GM19467 (cell line): ENCODE results near the gene PACSIN1.

ENCODE experiments used
- ATAC-seq: cut with Tn5 transposase; IDR thresholded peaks from one replicate; pipeline ENCODE4 v1.9.1; 2021; ENCODE audit warnings: mild to moderate bottlenecking, moderate library complexity; ENCODE audit not compliant: unreplicated experiment

Gene PACSIN1

DNA sequence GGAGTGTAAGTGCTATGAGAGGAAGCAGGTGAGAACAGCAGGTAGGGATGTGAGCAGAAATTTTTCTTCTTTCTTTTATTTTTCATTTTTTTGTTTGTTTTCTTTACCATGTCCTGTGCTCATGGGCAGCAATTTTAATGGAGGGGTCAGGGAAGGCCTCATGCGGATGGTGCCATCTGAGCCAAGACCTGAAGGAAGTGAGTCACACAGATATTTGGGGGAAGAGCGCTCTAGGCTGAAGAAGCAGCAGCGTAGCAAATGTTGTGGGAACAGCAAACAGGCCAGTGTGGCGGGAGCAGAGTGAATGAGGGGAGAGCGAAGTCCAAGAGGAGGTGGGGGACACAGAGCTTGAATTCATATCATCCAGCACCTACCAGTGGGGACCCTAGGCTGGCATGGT lies 77.5 kb downstream of the PACSIN1 start:
- no peak for ATAC-seq

- ATAC-seq = no peak
These were observed 78.3 kb downstream of the PACSIN1 start for GRCh38 chr6:34544052-34544604.

- no peak for ATAC-seq
These were observed 79.0 kb downstream of the PACSIN1 start for GRCh38 chr6:34544776-34545471.

DNA sequence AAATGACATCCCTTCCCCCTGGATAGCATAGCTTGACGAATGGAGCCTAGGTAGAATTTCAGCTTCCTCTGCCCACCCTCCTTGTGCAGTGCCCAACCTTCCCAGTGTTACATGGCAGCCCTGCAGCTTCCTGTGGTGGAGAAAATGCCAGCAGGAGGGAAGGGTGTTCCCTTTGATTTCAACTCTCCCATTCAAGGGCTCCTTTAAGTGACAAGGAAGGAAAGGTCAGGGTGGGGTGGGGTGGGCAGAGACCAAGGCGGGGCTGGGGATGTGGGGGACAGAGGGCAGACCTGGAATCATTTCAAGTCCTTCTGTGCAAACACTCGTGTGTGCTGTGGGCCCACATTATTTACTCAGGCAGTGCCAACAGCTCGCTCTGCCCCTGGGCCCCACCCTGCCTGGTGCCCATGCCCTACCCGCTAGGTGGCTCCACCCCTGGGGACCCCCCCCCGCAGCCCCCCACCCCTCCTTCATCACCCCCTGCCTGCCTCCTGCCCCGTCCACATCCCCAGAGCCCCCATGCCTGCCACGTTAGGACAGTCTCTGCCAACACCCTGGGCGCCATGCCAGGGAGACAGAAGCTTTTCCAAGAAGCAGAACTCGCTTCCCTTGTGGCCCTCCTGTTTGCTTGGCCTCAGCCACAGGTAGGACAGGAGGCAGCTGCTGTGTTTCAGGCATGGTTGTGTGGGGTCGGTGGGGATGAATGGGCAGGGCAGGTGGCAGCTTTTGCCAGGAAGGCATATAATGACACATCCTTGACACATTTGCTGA lies 80.9 kb downstream of the PACSIN1 start:
- no peak for ATAC-seq

GRCh38 chr6:34547701-34548644 lies 82.1 kb downstream of the PACSIN1 start:
- ATAC-seq = no peak

DNA sequence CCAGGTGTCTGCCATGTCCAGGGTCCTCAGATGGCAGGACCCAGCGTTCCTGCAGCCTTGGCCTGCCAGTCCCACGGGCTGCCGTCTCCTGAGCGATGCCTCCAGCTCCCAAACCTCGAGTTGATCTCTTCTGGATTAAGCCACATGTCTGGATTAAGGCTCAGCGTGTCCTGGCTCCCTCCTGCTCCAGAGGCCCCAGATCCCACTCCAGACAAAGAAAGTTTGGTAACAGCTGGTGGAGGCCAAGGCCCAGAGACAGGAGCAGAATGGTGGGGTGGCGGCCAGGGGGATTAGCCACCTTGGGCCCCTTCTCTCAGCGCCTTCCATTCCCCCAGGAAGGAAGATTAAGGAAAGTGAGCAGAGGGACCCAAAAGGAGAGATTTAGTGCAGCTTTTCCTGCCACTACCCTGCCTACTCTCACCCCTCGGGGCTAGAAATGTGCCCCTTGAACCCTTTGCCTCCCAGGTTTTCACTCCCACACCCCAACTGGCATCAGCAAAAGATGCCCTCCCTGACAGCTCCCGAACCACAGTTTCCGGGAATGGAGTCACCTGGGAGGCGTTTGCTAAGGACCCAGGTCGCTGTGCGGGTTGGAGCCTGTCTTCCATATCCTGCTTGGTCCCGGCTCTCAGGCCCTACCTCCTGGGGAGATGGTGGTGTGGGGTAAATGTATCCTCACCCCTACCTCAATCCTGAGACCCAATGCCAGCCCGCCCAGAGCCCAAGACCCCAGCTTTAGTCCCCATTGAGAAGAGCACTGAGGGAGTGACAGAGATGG lies 83.3 kb downstream of the PACSIN1 start:
- no peak for ATAC-seq

- no peak for ATAC-seq
These were observed 83.9 kb downstream of the PACSIN1 start for GRCh38 chr6:34549804-34550202.

DNA sequence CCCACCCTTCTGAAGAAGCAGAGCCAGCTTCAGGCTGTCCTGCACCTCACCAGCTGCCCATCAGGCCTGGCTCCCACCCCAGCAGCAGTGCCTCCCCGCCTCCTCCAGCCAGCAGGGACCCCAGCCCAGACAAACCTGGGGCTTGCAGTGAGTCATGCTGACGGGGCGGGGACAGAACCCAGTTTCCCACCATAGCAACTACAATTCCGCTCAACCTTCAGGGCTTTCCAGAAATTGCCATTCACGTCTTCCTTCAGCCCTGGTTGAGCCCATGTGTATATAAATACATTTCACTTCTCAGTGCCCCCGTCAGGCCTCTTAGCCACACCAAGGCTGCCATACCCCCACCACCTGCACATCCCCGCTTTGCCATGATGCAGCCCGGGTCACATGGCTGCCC lies 85.8 kb downstream of the PACSIN1 start:
- no peak for ATAC-seq

DNA sequence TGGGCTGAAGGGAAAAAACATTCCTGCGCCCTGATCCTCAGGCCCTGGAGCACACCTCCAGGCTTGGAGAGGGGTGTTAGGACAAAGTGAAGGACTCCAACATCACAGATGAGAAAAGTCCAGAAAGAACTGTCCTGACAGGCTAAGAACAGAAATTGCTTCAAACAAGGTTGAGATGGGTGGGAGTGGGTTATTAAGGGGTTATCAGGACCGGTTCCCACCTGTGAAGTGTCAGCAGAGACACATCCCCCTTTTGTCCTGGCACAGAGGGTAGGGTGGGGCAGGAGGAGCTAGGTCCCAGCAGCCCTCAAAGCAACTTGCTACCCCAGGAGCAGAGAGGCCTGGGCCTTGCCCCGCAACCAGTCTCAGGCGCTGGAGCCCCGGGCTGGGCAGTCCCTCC lies 86.7 kb downstream of the PACSIN1 start:
- no peak for ATAC-seq

DNA sequence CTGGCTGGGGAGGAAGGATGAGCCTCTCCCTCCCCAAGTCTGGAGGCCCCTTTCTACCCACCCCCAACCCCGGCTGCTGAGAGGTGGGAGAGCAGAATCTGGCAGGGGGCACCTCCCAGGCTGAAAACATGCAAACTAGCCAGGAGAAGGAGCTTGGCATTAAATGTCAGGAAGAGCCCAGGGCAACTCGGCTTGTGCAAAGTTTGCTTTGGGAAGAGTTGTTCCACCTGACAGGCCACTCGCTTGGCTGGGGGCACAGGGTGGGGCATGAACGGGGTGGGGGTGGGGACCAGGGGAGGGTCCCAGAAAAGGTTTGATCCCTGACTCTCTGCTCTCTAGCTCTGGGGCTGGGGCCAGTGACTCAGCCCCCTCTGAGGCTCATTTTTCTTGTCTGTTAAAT lies 87.3 kb downstream of the PACSIN1 start:
- ATAC-seq = no peak

GRCh38 chr6:34553750-34554149 lies 87.9 kb downstream of the PACSIN1 start:
- no peak for ATAC-seq

GRCh38 chr6:34554291-34555006 lies 88.6 kb downstream of the PACSIN1 start:
- no peak for ATAC-seq

DNA sequence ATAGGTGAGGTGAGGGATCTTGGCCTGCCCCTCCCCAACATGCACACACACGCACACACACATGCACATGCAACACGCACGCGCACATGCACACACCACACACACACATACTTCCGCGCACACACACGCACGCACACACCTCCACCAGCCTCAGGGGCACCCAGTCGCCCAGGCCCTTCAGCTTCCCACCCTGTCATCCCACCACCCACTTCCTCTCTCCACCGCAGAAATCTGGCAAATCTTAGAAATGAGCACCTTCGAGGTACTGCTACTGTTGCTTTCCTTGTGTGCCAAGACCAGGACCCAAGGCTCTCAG lies 89.1 kb downstream of the PACSIN1 start:
- ATAC-seq = no peak

DNA sequence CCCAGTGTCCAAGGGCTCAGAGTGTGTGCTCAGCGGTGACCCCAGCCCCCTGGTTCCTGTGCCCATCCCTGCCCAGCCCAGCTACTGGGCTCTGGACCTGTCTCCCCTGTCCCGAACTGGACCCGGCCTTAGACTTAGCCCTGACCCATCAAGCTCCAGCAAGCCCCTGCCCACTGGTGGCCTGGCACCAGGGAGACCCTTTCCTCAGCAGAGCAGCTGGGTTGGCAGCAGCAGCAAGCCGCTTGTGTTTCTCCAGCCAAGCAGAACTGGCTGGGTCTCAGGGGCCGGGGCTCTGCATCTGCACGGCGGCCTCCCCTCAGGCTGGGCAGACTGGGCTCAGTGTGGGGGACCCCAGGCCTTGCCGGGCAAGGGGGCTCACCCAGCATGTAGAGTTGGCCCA lies 89.5 kb downstream of the PACSIN1 start:
- no peak for ATAC-seq

GRCh38 chr6:34556031-34556471 lies 90.2 kb downstream of the PACSIN1 start, which contains the start of gene SPDEF:
Gene SPDEF (minus strand): TSS chr6:34556329. CDS start chr6:34544455, 11,874 bp downstream.
- ATAC-seq = no peak

DNA sequence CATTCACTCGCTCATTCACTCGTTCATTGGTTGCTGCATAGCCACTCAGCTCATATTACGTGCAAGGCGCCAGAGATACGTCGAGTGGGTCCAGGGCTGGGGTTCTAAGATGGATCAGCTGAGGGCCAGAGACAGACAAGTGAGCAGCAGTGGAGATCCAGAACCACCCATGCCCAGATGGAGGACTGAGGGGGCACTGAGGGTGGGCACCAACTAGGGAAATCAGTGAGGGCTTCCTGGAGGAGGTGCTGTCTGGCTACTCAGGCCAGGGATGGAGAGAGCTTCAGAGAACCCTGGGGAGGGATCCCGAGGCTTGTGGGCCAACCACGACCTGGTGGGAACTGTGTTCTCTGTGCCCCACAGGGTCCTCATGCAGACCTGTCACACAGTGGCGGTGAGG lies 90.6 kb downstream of the PACSIN1 start:
- no peak for ATAC-seq

- ATAC-seq = no peak
These were observed 91.4 kb downstream of the PACSIN1 start for GRCh38 chr6:34557228-34557627.

DNA sequence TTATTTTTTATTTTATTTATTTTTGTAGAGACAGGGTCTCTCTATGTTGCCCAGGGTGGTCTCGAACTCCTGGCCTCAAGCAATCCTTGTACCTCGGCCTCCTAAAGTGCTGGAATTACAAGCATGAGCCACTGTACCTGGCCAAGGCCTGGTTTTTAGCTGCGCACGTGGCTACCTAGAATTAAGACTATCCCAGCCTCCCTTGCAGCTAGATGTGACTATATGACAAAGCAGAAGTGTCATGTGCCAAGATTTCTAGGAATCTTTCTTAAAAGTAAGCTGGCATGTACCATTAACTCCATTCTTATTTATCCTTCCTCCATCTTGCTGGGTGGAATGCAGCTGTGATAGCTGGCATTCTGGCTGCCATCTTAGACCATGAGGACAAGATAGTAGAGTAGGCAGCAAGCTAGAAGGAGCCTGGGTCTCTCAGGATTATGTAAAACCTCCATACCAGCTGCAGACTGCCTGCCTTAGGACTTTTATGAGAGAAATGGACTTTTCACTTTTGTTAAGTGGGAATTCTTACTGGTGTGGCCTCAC lies 92.4 kb downstream of the PACSIN1 start:
- ATAC-seq = no peak

- no peak for ATAC-seq
These were observed 93.9 kb downstream of the PACSIN1 start for GRCh38 chr6:34559651-34560365.
